GM12878 (cell line): Measurements from ENCODE around the gene GTPBP6. TPM values are rescaled to one million over a fixed set of nuclear protein-coding genes. Genes with fewer than 3 reads are reported as not detected.
A peak's percentile ranks its signal among the peaks of the same experiment; 100 is the strongest.

Experiments used
- ASH2L ChIP-seq: fragments of 300-600, 200-600 bp; sonication (generic); IDR thresholded peaks from 2 replicates; pipeline ENCODE4 v1.6.1; 2017; ENCODE audit warnings: low read depth, mild to moderate bottlenecking, borderline replicate concordance
- ESRRA ChIP-seq: IDR thresholded peaks from 2 replicates; pipeline ENCODE4 v1.6.1; 2012; ENCODE audit warnings: mild to moderate bottlenecking, low read length, improper control_type of control experiment
- ETV6 ChIP-seq, 2 experiments: fragments of 450-650 bp in 1 of 2; IDR thresholded peaks in 1 of 2; conservative IDR thresholded peaks in 1 of 2; 2 replicates each; pipeline ENCODE4 v1.6.1; 2014; ENCODE audit warnings: antibody characterized with exemption in 1 of 2, borderline replicate concordance in 1 of 2, low read depth in 1 of 2, mild to moderate bottlenecking in 1 of 2, moderate library complexity in 1 of 2
- FOXM1 ChIP-seq: IDR thresholded peaks from 2 replicates; pipeline ENCODE4 v1.6.1; 2012; ENCODE audit warnings: low read depth, mild to moderate bottlenecking, inconsistent platforms, low read length, moderate library complexity
- IKZF1 ChIP-seq: fragments of 450-650 bp; conservative IDR thresholded peaks from 2 replicates; pipeline ENCODE4 v1.6.1; 2017; ENCODE audit warnings: antibody characterized with exemption, mild to moderate bottlenecking
- NFXL1 ChIP-seq: fragments of 450-650 bp; IDR thresholded peaks from 2 replicates; pipeline ENCODE4 v1.6.1; 2017; ENCODE audit warnings: antibody characterized with exemption, mild to moderate bottlenecking, borderline replicate concordance
- NR2C1 ChIP-seq: fragments of 450-650 bp; IDR thresholded peaks from 2 replicates; pipeline ENCODE4 v1.6.1; 2017; ENCODE audit warnings: antibody characterized with exemption, mild to moderate bottlenecking, moderate library complexity
- PAX5 ChIP-seq: IDR thresholded peaks from 2 replicates; pipeline ENCODE4 v1.6.1; 2011; ENCODE audit warnings: low read depth, low read length, borderline replicate concordance
- POLR2AphosphoS5 ChIP-seq: IDR thresholded peaks from 2 replicates; pipeline ENCODE4 v1.6.1; 2011; ENCODE audit warnings: mild to moderate bottlenecking, low read length, inconsistent platforms
- SMARCA5 ChIP-seq: fragments of 450-650 bp; IDR thresholded peaks from 2 replicates; pipeline ENCODE4 v1.6.1; 2017; ENCODE audit warnings: mild to moderate bottlenecking
- SP1 ChIP-seq: IDR thresholded peaks from one replicate; pipeline ENCODE4 v1.6.1; 2011; ENCODE audit warnings: low read depth, low read length
- STAT1 ChIP-seq: fragments of 450-650 bp; conservative IDR thresholded peaks from 2 replicates; pipeline ENCODE4 v1.6.1; 2014; ENCODE audit warnings: antibody characterized with exemption, mild to moderate bottlenecking
- SUPT20H ChIP-seq: IDR thresholded peaks from 2 replicates; pipeline ENCODE4 v1.6.1; 2011; ENCODE audit warnings: low read depth, mild to moderate bottlenecking, low read length, moderate library complexity, borderline replicate concordance; ENCODE audit not compliant: control insufficient read depth
- SUZ12 ChIP-seq: fragments of 200-600 bp; sonication (generic); IDR thresholded peaks from one replicate; pipeline ENCODE4 v1.6.1; 2018; ENCODE audit warnings: antibody characterized with exemption, mild to moderate bottlenecking; ENCODE audit not compliant: unreplicated experiment
- YY1 ChIP-seq: IDR thresholded peaks from 2 replicates; pipeline ENCODE4 v1.6.1; 2011; ENCODE audit warnings: low read depth, mild to moderate bottlenecking, low read length
- ZNF274 ChIP-seq: IDR thresholded peaks from one replicate; pipeline ENCODE4 v1.8.0; 2011; ENCODE audit not compliant: insufficient read length, insufficient read depth
- polyA plus RNA-seq, 11 experiments: library from polyadenylated mRNA; depleted of rRNA in 4 of 11; unstranded in 6 of 11; stranded (reverse) in 5 of 11; fragments of >200 nt; fragmentation: Nextera tagmentation in 4 of 11; fragmentation: Illumina TruSeq in 1 of 11; extraction: Ambion mirVana in 4 of 11; extraction: Trizol in 1 of 11; gene quantifications; 1 replicate in 1 of 11; 2 replicates in 10 of 11; pipeline versions ENCODE4 v1.2.1 to v1.2.3, GENCODE V29; 2011 to 2016; ENCODE audit warnings: inconsistent platforms in 2 of 11, missing spikeins in 2 of 11, low read depth in 1 of 11
- total RNA-seq, 4 experiments: library from RNA; depleted of rRNA in 3 of 4; stranded (reverse); fragments of >200 nt in 3 of 4; fragmentation: Illumina TruSeq in 1 of 4; extraction: Trizol in 1 of 4; gene quantifications; 2 replicates each; pipeline versions ENCODE4 v1.2.1 to v1.2.3, GENCODE V29; 2013 to 2021
- TF ChIP-seq, protein P1 (sequence below): fragments of 450-650 bp; IDR thresholded peaks from 2 replicates; pipeline ENCODE4 v1.6.1; 2017; ENCODE audit warnings: borderline replicate concordance
- TF ChIP-seq, protein P2 (sequence below): IDR thresholded peaks from 2 replicates; pipeline ENCODE4 v1.6.1; 2011; ENCODE audit warnings: borderline replicate concordance, low read depth, mild to moderate bottlenecking, moderate library complexity, mixed read lengths, low read length; ENCODE audit not compliant: insufficient read depth; ENCODE audit errors: extremely low read length
- TF ChIP-seq, protein P3 (sequence below): IDR thresholded peaks from 2 replicates; pipeline ENCODE4 v1.6.1; 2012; ENCODE audit warnings: low read length, inconsistent platforms
- TF ChIP-seq, protein P4 (sequence below): IDR thresholded peaks from 2 replicates; pipeline ENCODE4 v1.6.1; 2012; ENCODE audit warnings: mild to moderate bottlenecking, low read depth, low read length

GTPBP6 gene
- total and polyA plus RNA-seq, 10 of the 15 experiments (the other 5 are each of a cell fraction or from before 2014, with no cell fraction given), result 0.31 to 71.0 (median 21.1) TPM

DNA sequence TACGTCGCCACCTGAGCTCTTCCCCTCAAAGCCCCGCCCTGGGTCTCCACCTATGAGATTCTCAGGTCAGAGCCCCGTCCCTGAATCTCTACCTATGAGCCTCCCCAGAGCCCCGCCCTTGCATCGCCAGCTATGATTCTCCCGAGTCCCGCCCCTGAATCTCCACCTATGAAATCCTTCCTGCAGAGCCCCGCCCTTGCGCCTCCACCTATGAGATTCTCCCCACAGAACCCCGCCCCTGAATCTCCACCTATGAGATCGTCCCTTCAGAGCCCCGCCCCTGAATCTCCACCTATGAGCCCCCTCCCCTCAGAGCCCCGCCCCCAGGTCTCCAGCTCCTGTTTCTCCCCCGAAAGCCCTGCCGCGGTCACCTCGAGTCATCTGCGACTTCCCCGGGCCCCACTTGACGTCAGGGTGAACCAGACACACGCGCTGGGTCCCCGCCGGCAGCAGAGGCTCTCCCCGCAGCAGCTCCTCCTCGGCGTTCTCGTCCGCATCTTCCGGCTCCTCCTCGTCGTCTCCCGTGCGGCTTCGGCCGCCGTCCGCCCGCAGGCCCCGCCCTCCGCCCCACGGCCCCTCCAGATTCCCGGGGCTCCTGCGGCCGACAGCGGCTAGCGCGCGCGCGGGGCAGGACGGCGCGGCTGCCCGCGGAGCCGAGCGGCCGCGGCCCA lies 393 bp downstream of the GTPBP6 start (continued):
- TF ChIP-seq ASH2L (peak; percentile 61; the same call in 1 of the 2 replicates), SUZ12 (no peak), PAX5 (0 out of 2 replicates have a peak, but pooled peaks have one; percentile 21), FOXM1 (no peak), SP1 (peak; percentile 96), YY1 (0 out of 2 replicates have a peak, but pooled peaks have one; percentile 14), SMARCA5 (peak; percentile 98), ZNF274 (no peak), STAT1 (peak; percentile 95), POLR2AphosphoS5 (peak; percentile 90), ESRRA (no peak), IKZF1 (peak; percentile 90), NR2C1 (peak; percentile 45), NFXL1 (no peak), ETV6 (conservative IDR thresholded peaks at IDR 0.05 in 1 of 2, IDR thresholded peaks at IDR 0.05 in 1 of 2; ENCODE audit: borderline replicate concordance in 1 of 2, low read depth in 1 of 2) (no peak), SUPT20H (no peak)
- TF ChIP-seq, protein P1, sequence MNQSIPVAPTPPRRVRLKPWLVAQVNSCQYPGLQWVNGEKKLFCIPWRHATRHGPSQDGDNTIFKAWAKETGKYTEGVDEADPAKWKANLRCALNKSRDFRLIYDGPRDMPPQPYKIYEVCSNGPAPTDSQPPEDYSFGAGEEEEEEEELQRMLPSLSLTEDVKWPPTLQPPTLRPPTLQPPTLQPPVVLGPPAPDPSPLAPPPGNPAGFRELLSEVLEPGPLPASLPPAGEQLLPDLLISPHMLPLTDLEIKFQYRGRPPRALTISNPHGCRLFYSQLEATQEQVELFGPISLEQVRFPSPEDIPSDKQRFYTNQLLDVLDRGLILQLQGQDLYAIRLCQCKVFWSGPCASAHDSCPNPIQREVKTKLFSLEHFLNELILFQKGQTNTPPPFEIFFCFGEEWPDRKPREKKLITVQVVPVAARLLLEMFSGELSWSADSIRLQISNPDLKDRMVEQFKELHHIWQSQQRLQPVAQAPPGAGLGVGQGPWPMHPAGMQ, result no peak
- TF ChIP-seq, protein P2, sequence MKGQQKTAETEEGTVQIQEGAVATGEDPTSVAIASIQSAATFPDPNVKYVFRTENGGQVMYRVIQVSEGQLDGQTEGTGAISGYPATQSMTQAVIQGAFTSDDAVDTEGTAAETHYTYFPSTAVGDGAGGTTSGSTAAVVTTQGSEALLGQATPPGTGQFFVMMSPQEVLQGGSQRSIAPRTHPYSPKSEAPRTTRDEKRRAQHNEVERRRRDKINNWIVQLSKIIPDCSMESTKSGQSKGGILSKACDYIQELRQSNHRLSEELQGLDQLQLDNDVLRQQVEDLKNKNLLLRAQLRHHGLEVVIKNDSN, result no peak
- TF ChIP-seq, protein P3, sequence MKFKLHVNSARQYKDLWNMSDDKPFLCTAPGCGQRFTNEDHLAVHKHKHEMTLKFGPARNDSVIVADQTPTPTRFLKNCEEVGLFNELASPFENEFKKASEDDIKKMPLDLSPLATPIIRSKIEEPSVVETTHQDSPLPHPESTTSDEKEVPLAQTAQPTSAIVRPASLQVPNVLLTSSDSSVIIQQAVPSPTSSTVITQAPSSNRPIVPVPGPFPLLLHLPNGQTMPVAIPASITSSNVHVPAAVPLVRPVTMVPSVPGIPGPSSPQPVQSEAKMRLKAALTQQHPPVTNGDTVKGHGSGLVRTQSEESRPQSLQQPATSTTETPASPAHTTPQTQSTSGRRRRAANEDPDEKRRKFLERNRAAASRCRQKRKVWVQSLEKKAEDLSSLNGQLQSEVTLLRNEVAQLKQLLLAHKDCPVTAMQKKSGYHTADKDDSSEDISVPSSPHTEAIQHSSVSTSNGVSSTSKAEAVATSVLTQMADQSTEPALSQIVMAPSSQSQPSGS, result no peak
- TF ChIP-seq, protein P4, sequence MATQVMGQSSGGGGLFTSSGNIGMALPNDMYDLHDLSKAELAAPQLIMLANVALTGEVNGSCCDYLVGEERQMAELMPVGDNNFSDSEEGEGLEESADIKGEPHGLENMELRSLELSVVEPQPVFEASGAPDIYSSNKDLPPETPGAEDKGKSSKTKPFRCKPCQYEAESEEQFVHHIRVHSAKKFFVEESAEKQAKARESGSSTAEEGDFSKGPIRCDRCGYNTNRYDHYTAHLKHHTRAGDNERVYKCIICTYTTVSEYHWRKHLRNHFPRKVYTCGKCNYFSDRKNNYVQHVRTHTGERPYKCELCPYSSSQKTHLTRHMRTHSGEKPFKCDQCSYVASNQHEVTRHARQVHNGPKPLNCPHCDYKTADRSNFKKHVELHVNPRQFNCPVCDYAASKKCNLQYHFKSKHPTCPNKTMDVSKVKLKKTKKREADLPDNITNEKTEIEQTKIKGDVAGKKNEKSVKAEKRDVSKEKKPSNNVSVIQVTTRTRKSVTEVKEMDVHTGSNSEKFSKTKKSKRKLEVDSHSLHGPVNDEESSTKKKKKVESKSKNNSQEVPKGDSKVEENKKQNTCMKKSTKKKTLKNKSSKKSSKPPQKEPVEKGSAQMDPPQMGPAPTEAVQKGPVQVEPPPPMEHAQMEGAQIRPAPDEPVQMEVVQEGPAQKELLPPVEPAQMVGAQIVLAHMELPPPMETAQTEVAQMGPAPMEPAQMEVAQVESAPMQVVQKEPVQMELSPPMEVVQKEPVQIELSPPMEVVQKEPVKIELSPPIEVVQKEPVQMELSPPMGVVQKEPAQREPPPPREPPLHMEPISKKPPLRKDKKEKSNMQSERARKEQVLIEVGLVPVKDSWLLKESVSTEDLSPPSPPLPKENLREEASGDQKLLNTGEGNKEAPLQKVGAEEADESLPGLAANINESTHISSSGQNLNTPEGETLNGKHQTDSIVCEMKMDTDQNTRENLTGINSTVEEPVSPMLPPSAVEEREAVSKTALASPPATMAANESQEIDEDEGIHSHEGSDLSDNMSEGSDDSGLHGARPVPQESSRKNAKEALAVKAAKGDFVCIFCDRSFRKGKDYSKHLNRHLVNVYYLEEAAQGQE, result no peak
